GM12878 (cell line): ENCODE results near the gene STK17A. TPM values are rescaled to one million over a fixed set of nuclear protein-coding genes. Genes with fewer than 3 reads are reported as not detected.

Source experiments
- ATAC-seq: fragments of 200-7000 bp; cut with Tn5 transposase; 3 replicates; pipeline ENCODE4 v1.9.1; 2020; ENCODE audit warnings: mild to moderate bottlenecking, moderate library complexity
- BruUV-seq: library from RNA; stranded (reverse); fragments of 400-500 nt; replicated peaks from 2 replicates; lab custom pipeline; 2021; lab: Mats Ljungman, UMichigan
- CTCF ChIA-PET: fragments of 300-600 bp; sonication (Branson Sonifier 250); formaldehyde crosslinking; extraction: SDS; loops from one replicate; lab custom pipeline; 2021; ENCODE audit warnings: inconsistent platforms; lab: Yijun Ruan, JAX
- POLR2A ChIA-PET: fragments of 350-600 bp; formaldehyde crosslinking; extraction: SDS; loops from one replicate; lab custom pipeline; 2021; ENCODE audit warnings: inconsistent platforms; lab: Charles Lee
- RAD21 ChIA-PET: fragments of 300-600 bp; sonication (Branson Sonifier 250); formaldehyde crosslinking; loops from one replicate; lab custom pipeline; 2023; ENCODE audit warnings: antibody characterized with exemption; ENCODE audit not compliant: unreplicated experiment; lab: Charles Lee
- SMC1A ChIA-PET: fragments of 300-600 bp; sonication (Branson Sonifier 250); formaldehyde crosslinking; loops from one replicate; lab custom pipeline; 2023; ENCODE audit not compliant: unreplicated experiment, uncharacterized antibody; lab: Charles Lee
- DNase-seq: peaks from one replicate; pipeline ENCODE4 v3.0.0-alpha.2; 2011; ENCODE audit warnings: low read depth, low spot score
- FAIRE-seq: peaks from 3 replicates; lab custom pipeline; 2011; peaks lifted over from hg19 to GRCh38; lab: Jason Lieb, UNC
- H2AFZ ChIP-seq: 2 replicates; pipeline ENCODE4 v1.6.0; 2011; ENCODE audit warnings: low read depth, low read length, control low read depth; ENCODE audit not compliant: control insufficient read depth
- H3K27ac ChIP-seq: 2 replicates; pipeline ENCODE4 v1.5.1; 2011; ENCODE audit warnings: control low read depth; ENCODE audit not compliant: control insufficient read depth, insufficient read depth
- H3K27me3 ChIP-seq, 2 experiments: replicated peaks in 1 of 2; 2 replicates each; pipeline versions ENCODE4 v1.6.0 to v1.6.1; 2011; ENCODE audit warnings: low read length in 1 of 2; ENCODE audit not compliant: control insufficient read depth in 2 of 2, insufficient read depth in 2 of 2
- H3K36me3 ChIP-seq, 2 experiments: 2 replicates each; pipeline ENCODE4 v1.5.1; 2011; ENCODE audit warnings: low read length in 1 of 2; ENCODE audit not compliant: control insufficient read depth in 2 of 2, insufficient read depth in 2 of 2
- H3K4me1 ChIP-seq: 2 replicates; pipeline ENCODE4 v1.6.1; 2011; ENCODE audit warnings: mild to moderate bottlenecking, low read length, moderate library complexity, mixed read lengths; ENCODE audit not compliant: control insufficient read depth, insufficient read depth
- H3K4me2 ChIP-seq: 2 replicates; pipeline ENCODE4 v1.6.0; 2011; ENCODE audit warnings: control low read depth; ENCODE audit not compliant: control insufficient read depth, insufficient read depth
- H3K4me3 ChIP-seq: fragments of 200-600 bp; sonication (generic); 2 replicates; pipeline ENCODE4 v1.5.1; 2016
- H3K79me2 ChIP-seq: 2 replicates; pipeline ENCODE4 v1.6.0; 2011; ENCODE audit warnings: low read length; ENCODE audit not compliant: control insufficient read depth, insufficient read depth
- H3K9ac ChIP-seq: 2 replicates; pipeline ENCODE4 v1.8.0; 2011; ENCODE audit warnings: low read length, control low read depth, mixed read lengths; ENCODE audit not compliant: control insufficient read depth, insufficient read depth
- H3K9me3 ChIP-seq: replicated peaks from 3 replicates; pipeline ENCODE4 v1.5.1; 2011; ENCODE audit warnings: mild to moderate bottlenecking, low read length; ENCODE audit not compliant: control insufficient read depth, insufficient read depth
- H4K20me1 ChIP-seq: 2 replicates; pipeline ENCODE4 v1.6.0; 2011; ENCODE audit not compliant: control insufficient read depth, insufficient read depth
- CBX5 ChIP-seq: sonication (generic); IDR thresholded peaks from 2 replicates; pipeline ENCODE4 v1.6.1; 2016; ENCODE audit warnings: low read depth, moderate library complexity, mild to moderate bottlenecking, inconsistent platforms
- CHD1 ChIP-seq: IDR thresholded peaks from 2 replicates; pipeline ENCODE4 v1.6.1; 2012; ENCODE audit warnings: low read depth, low read length, improper control_type of control experiment
- CHD4 ChIP-seq: fragments of 200-600 bp; sonication (generic); IDR thresholded peaks from 2 replicates; pipeline ENCODE4 v1.6.1; 2016; ENCODE audit warnings: mild to moderate bottlenecking
- FOXK2 ChIP-seq: fragments of 450-650 bp; IDR thresholded peaks from 2 replicates; pipeline ENCODE4 v1.6.1; 2017; ENCODE audit warnings: mild to moderate bottlenecking, moderate library complexity
- GABPA ChIP-seq: IDR thresholded peaks from 2 replicates; pipeline ENCODE4 v1.6.1; 2014; ENCODE audit warnings: antibody characterized with exemption, low read depth, mild to moderate bottlenecking, inconsistent platforms
- KAT2A ChIP-seq: conservative IDR thresholded peaks from 2 replicates; pipeline ENCODE4 v1.6.1; 2011; ENCODE audit warnings: low read depth, low read length; ENCODE audit not compliant: control insufficient read depth
- MEF2B ChIP-seq: fragments of 450-650 bp; IDR thresholded peaks from 2 replicates; pipeline ENCODE4 v1.6.1; 2018; ENCODE audit warnings: mild to moderate bottlenecking, moderate library complexity; ENCODE audit not compliant: partially characterized antibody, poor library complexity, severe bottlenecking
- MLLT1 ChIP-seq: fragments of 450-650 bp; IDR thresholded peaks from 2 replicates; pipeline ENCODE4 v1.6.1; 2016; ENCODE audit warnings: mild to moderate bottlenecking
- POLR2A ChIP-seq: IDR thresholded peaks from 2 replicates; pipeline ENCODE4 v1.6.1; 2011; ENCODE audit warnings: low read depth, mild to moderate bottlenecking, low read length
- RUNX3 ChIP-seq: IDR thresholded peaks from 2 replicates; pipeline ENCODE4 v1.6.1; 2012; ENCODE audit warnings: low read length, inconsistent platforms
- SMC3 ChIP-seq: IDR thresholded peaks from 2 replicates; pipeline ENCODE4 v1.6.1; 2011; ENCODE audit warnings: low read length, improper control_type of control experiment, borderline replicate concordance
- SREBF2 ChIP-seq: IDR thresholded peaks from 2 replicates; pipeline ENCODE4 v1.6.1; 2012; ENCODE audit warnings: mild to moderate bottlenecking, low read length
- TARDBP ChIP-seq: IDR thresholded peaks from 2 replicates; pipeline ENCODE4 v1.6.1; 2016; ENCODE audit warnings: borderline replicate concordance
- ZNF217 ChIP-seq: fragments of 450-650 bp; IDR thresholded peaks from 2 replicates; pipeline ENCODE4 v1.6.1; 2017; ENCODE audit warnings: antibody characterized with exemption, mild to moderate bottlenecking
- ZSCAN29 ChIP-seq: fragments of 450-650 bp; IDR thresholded peaks from 2 replicates; pipeline ENCODE4 v1.6.1; 2017; ENCODE audit warnings: mild to moderate bottlenecking, moderate library complexity
- WGBS: methylation state at CpG from one replicate; pipeline ENCODE4 v1.1.6; 2016; ENCODE audit warnings: low lambda C conversion rate; ENCODE audit not compliant: insufficient replicate concordance, insufficient coverage; ENCODE audit errors: missing lambda C conversion rate; 5-methylcytosine and 5-hydroxymethylcytosine counted together
- in situ Hi-C: fragments of 300-500 bp; cut with MboI; formaldehyde crosslinking; loops from 9 replicates; pipeline ENCODE4 v1.14.3; 2018; ENCODE audit warnings: mixed read lengths
- intact Hi-C: fragments of 100-400 bp; cut with micrococcal nuclease; formaldehyde crosslinking; loops from one replicate; pipeline ENCODE4 v1.14.2; 2022; ENCODE audit not compliant: unreplicated experiment
- polyA plus RNA-seq, 11 experiments: library from polyadenylated mRNA; depleted of rRNA in 4 of 11; unstranded in 6 of 11; stranded (reverse) in 5 of 11; fragments of >200 nt; fragmentation: Nextera tagmentation in 4 of 11; fragmentation: Illumina TruSeq in 1 of 11; extraction: Ambion mirVana in 4 of 11; extraction: Trizol in 1 of 11; gene quantifications; 1 replicate in 1 of 11; 2 replicates in 10 of 11; pipeline versions ENCODE4 v1.2.1 to v1.2.3, GENCODE V29; 2011 to 2016; ENCODE audit warnings: inconsistent platforms in 2 of 11, missing spikeins in 2 of 11, low read depth in 1 of 11
- total RNA-seq, 4 experiments: library from RNA; depleted of rRNA in 3 of 4; stranded (reverse); fragments of >200 nt in 3 of 4; fragmentation: Illumina TruSeq in 1 of 4; extraction: Trizol in 1 of 4; gene quantifications; 2 replicates each; pipeline versions ENCODE4 v1.2.1 to v1.2.3, GENCODE V29; 2013 to 2021
- TF ChIP-seq, protein P1 (sequence below): IDR thresholded peaks from 2 replicates; pipeline ENCODE4 v1.6.1; 2012; ENCODE audit warnings: improper control_type of control experiment, low read depth, low read length; ENCODE audit not compliant: insufficient replicate concordance

The STK17A gene
- total and polyA plus RNA-seq, 10 of the 15 experiments (the other 5 are each of a cell fraction or from before 2014, with no cell fraction given): 18.5 to 91.6 (median 70.8) TPM

DNA sequence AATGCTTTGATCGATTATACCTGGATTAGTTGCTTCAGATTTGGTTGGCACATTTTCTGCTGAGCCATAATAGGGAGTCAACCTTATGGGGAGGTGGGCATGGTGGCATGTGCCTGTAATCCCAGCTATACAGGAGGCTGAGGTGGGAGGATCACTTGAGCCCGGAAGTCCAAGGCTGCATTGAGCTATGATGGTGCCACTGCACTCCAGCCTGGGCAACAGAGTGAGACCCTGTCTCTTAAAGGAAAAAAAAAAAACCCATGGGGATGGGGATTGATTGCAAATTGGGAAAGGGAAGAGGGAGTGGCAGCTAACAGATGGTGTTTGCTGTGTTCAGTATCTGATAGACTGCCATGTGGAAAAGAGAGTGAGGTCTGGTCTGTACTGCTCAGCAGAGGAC is 11.1 kb downstream of the STK17A start:
- H3K27ac ChIP-seq: peak overlapping the region; percentile 41

More for the DNA sequence above, 11.1 kb downstream of the STK17A start:
- intact Hi-C loops (no loop called here), in situ Hi-C loops (no loop called here)
- H3K79me2 ChIP-seq: peaks cover 91% of the 10 kb centered on the region
- H3K4me3 ChIP-seq: 0 out of 2 replicates have a peak overlapping the region, but pooled peaks have one; percentile 50
- H4K20me1 ChIP-seq: no peaks in the 10 kb centered on the region; the same call in 1 of the 2 replicates
- peaks cover 6 to 14% of the 10 kb centered on the region in 2 experiments; a peak in 3 of 4 replicates for H3K36me3 ChIP-seq
- no peak overlapping the region for H3K9ac ChIP-seq
- ChIA-PET SMC1A (interaction anchor here (0.5 to 3.0 kb wide), 9 partner anchors 9 to 125 kb away, joined by 3 to 14 read pairs (median 3); partner anchors contain the start of gene STK17A), RAD21 (interaction anchor here (0.7 to 1.5 kb wide), 3 partner anchors 32 to 275 kb away, joined by 3 to 6 read pairs (median 3); partner anchors contain the start of gene MRPS24), CTCF (interaction anchor here (0.8 to 3.0 kb wide), 6 partner anchors 9 to 245 kb away, joined by 3 to 15 read pairs (median 4); partner anchors contain the start of gene STK17A), POLR2A (interaction anchor here (0.7 to 1.3 kb wide), 4 partner anchors 19 to 1890 kb away, joined by 3 to 5 read pairs (median 3); no protein-coding TSS in a partner anchor)
- ATAC-seq: no peak
- no peaks in the 10 kb centered on the region; the same call in 2 of the 3 replicates for H3K9me3 ChIP-seq
- TF ChIP-seq MEF2B: no peak
- TF ChIP-seq MLLT1: no peak
- no peak for TF ChIP-seq CHD4
- no peak for TF ChIP-seq CHD1
- no peak for TF ChIP-seq RUNX3
- no peak for TF ChIP-seq TARDBP
- no peak for TF ChIP-seq POLR2A
- TF ChIP-seq SREBF2: no peak
- TF ChIP-seq CBX5: no peak
- no peak for TF ChIP-seq FOXK2
- TF ChIP-seq ZNF217: no peak
- no peak for TF ChIP-seq SMC3
- TF ChIP-seq, protein P1, sequence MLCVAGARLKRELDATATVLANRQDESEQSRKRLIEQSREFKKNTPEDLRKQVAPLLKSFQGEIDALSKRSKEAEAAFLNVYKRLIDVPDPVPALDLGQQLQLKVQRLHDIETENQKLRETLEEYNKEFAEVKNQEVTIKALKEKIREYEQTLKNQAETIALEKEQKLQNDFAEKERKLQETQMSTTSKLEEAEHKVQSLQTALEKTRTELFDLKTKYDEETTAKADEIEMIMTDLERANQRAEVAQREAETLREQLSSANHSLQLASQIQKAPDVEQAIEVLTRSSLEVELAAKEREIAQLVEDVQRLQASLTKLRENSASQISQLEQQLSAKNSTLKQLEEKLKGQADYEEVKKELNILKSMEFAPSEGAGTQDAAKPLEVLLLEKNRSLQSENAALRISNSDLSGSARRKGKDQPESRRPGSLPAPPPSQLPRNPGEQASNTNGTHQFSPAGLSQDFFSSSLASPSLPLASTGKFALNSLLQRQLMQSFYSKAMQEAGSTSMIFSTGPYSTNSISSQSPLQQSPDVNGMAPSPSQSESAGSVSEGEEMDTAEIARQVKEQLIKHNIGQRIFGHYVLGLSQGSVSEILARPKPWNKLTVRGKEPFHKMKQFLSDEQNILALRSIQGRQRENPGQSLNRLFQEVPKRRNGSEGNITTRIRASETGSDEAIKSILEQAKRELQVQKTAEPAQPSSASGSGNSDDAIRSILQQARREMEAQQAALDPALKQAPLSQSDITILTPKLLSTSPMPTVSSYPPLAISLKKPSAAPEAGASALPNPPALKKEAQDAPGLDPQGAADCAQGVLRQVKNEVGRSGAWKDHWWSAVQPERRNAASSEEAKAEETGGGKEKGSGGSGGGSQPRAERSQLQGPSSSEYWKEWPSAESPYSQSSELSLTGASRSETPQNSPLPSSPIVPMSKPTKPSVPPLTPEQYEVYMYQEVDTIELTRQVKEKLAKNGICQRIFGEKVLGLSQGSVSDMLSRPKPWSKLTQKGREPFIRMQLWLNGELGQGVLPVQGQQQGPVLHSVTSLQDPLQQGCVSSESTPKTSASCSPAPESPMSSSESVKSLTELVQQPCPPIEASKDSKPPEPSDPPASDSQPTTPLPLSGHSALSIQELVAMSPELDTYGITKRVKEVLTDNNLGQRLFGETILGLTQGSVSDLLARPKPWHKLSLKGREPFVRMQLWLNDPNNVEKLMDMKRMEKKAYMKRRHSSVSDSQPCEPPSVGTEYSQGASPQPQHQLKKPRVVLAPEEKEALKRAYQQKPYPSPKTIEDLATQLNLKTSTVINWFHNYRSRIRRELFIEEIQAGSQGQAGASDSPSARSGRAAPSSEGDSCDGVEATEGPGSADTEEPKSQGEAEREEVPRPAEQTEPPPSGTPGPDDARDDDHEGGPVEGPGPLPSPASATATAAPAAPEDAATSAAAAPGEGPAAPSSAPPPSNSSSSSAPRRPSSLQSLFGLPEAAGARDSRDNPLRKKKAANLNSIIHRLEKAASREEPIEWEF: no peak
- TF ChIP-seq KAT2A: no peak
- no peak for TF ChIP-seq ZSCAN29
- TF ChIP-seq GABPA: no peak
- no peak for DNase-seq
- BruUV-seq: no TSS peak
- H2AFZ ChIP-seq: no peak overlapping the region
- peak overlapping the region; percentile 92 for H3K4me2 ChIP-seq
- peaks cover 33% of the 10 kb centered on the region for H3K4me1 ChIP-seq
- WGBS: 20% methylated on average over 2 of the region's 2 CpGs
- H3K27me3 ChIP-seq: no peaks in the 10 kb centered on the region
- FAIRE-seq: no peak
